ENCODE measurements around the gene SYCP2. TPM values are rescaled to one million over a fixed set of nuclear protein-coding genes. Genes with fewer than 3 reads are reported as not detected.
"Not testable (repeated sequence)": the region's sequence is repeated elsewhere in the genome, so short reads cannot be mapped to it uniquely, and the experiment has no call there.

SYCP2 gene
- total and polyA plus RNA-seq, 2 donors (not counting 1 experiment from before 2014, with no cell fraction given): 0.77 to 1.2 TPM

- no peak within 1 kb of the TSS for H2AFZ ChIP-seq (ENCODE audit: low read length)
- H3K4me1 ChIP-seq (ENCODE audit: control insufficient read depth, extremely low read depth, insufficient read depth, low read length): no peaks in the 10 kb centered on the region
- no peaks in the 10 kb centered on the region for H4K20me1 ChIP-seq (ENCODE audit: control insufficient read depth, extremely low read depth, insufficient read depth, low read length)
- H3K79me2 ChIP-seq (ENCODE audit: control insufficient read depth, insufficient read depth, low read length): no peaks in the 10 kb centered on the region
- no peak within 1 kb of the TSS for H3K27ac ChIP-seq (ENCODE audit: insufficient read depth, low read length)
- H3K36me3 ChIP-seq (ENCODE audit: control insufficient read depth, insufficient read depth, low read length): no peaks in the 10 kb centered on the region
- no peak within 1 kb of the TSS for H3K4me3 ChIP-seq (replicated peaks in 1 of 4; ENCODE audit: control extremely low read depth in 1 of 4, insufficient read depth in 1 of 4, low read depth in 3 of 4, low read length in 4 of 4)
- H3K27me3 ChIP-seq (ENCODE audit: control insufficient read depth, insufficient read depth, low read length): no peaks in the 10 kb centered on the region
- DNase-seq (ENCODE audit: low read depth in 2 of 2): no peak
- H3K4me2 ChIP-seq (ENCODE audit: extremely low read depth, insufficient read depth, low read length): no peak within 1 kb of the TSS
- TF ChIP-seq EZH2 (IDR thresholded peaks at IDR 0.05; ENCODE audit: low read length, missing control alignments): no peak
- no peak for TF ChIP-seq CTCF (conservative IDR thresholded peaks at IDR 0.05 in 1 of 2, IDR thresholded peaks at IDR 0.05 in 1 of 2; ENCODE audit: low read depth in 1 of 2, low read length in 2 of 2)
- no peak within 1 kb of the TSS for H3K9ac ChIP-seq (ENCODE audit: insufficient read depth, low read length)
- no peaks in the 10 kb centered on the region for H3K9me3 ChIP-seq (ENCODE audit: control insufficient read depth, insufficient read depth, low read depth, low read length)
Observed at GRCh38 chr20:59958123-59958522, 24.7 kb upstream of the SYCP2 start, which contains the start of gene CDH26. Gene CDH26, plus strand, starts transcription at chr20:59958423. Its CDS starts 304 bp downstream, at chr20:59958727.

GRCh38 chr20:59957568-59957967 is 24.1 kb upstream of the SYCP2 start:
- H3K4me2 ChIP-seq (ENCODE audit: extremely low read depth, insufficient read depth, low read length); H3K9ac ChIP-seq (ENCODE audit: insufficient read depth, low read length); H3K36me3 ChIP-seq (ENCODE audit: control insufficient read depth, insufficient read depth, low read length); H3K4me1 ChIP-seq (ENCODE audit: control insufficient read depth, extremely low read depth, insufficient read depth, low read length); H3K27ac ChIP-seq (ENCODE audit: insufficient read depth, low read length); H3K4me3 ChIP-seq (replicated peaks in 1 of 4; ENCODE audit: control extremely low read depth in 1 of 4, insufficient read depth in 1 of 4, low read depth in 3 of 4, low read length in 4 of 4); H2AFZ ChIP-seq (ENCODE audit: low read length); DNase-seq (ENCODE audit: low read depth in 2 of 2); H3K27me3 ChIP-seq (ENCODE audit: control insufficient read depth, insufficient read depth, low read length); H3K79me2 ChIP-seq (ENCODE audit: control insufficient read depth, insufficient read depth, low read length); H3K9me3 ChIP-seq (ENCODE audit: control insufficient read depth, insufficient read depth, low read depth, low read length); H4K20me1 ChIP-seq (ENCODE audit: control insufficient read depth, extremely low read depth, insufficient read depth, low read length): not testable (repeated sequence)

- Histone ChIP-seq H3K4me3 (replicated peaks in 1 of 4; ENCODE audit: control extremely low read depth in 1 of 4, insufficient read depth in 1 of 4, low read depth in 3 of 4, low read length in 4 of 4) (no peak overlapping the region), H2AFZ (ENCODE audit: low read length) (no peak overlapping the region), H3K79me2 (ENCODE audit: control insufficient read depth, insufficient read depth, low read length) (no peaks in the 10 kb centered on the region), H3K27ac (ENCODE audit: insufficient read depth, low read length) (no peak overlapping the region), H3K4me2 (ENCODE audit: extremely low read depth, insufficient read depth, low read length) (no peak overlapping the region), H3K4me1 (ENCODE audit: control insufficient read depth, extremely low read depth, insufficient read depth, low read length) (no peaks in the 10 kb centered on the region), H4K20me1 (ENCODE audit: control insufficient read depth, extremely low read depth, insufficient read depth, low read length) (no peaks in the 10 kb centered on the region), H3K36me3 (ENCODE audit: control insufficient read depth, insufficient read depth, low read length) (no peaks in the 10 kb centered on the region), H3K9me3 (ENCODE audit: control insufficient read depth, insufficient read depth, low read depth, low read length) (no peaks in the 10 kb centered on the region), H3K9ac (ENCODE audit: insufficient read depth, low read length) (no peak overlapping the region), H3K27me3 (ENCODE audit: control insufficient read depth, insufficient read depth, low read length) (no peaks in the 10 kb centered on the region)
- peak in 1 of 2 donors; percentile 14 for DNase-seq (ENCODE audit: low read depth in 2 of 2)
- TF ChIP-seq CTCF (conservative IDR thresholded peaks at IDR 0.05 in 1 of 2, IDR thresholded peaks at IDR 0.05 in 1 of 2; ENCODE audit: low read depth in 1 of 2, low read length in 2 of 2) (peak in 1 of 2 donors; percentile 33), EZH2 (IDR thresholded peaks at IDR 0.05; ENCODE audit: low read length, missing control alignments) (no peak)
Observed at GRCh38 chr20:59955131-59955796, 21.8 kb upstream of the SYCP2 start.

Data from fibroblast of lung (primary cell).